GM18520 (cell line): ENCODE data around the gene NEK2.
"Not testable (repeated sequence)": the region's sequence is repeated elsewhere in the genome, so short reads cannot be mapped to it uniquely, and the experiment has no call there.

Experiments
- ATAC-seq: cut with Tn5 transposase; IDR thresholded peaks from one replicate; pipeline ENCODE4 v1.9.1; 2021; ENCODE audit not compliant: unreplicated experiment

The NEK2 gene

GRCh38 chr1:211652371-211652770 is 23.1 kb downstream of the NEK2 start:
- ATAC-seq, result no peak

- no peak for ATAC-seq
These were observed 24.5 kb downstream of the NEK2 start for GRCh38 chr1:211650904-211651303.

GRCh38 chr1:211648980-211649934 is 26.2 kb downstream of the NEK2 start:
- no peak for ATAC-seq

- no peak for ATAC-seq
These were observed 27.1 kb downstream of the NEK2 start for GRCh38 chr1:211648336-211648735.

- ATAC-seq, result no peak
These were observed 27.7 kb downstream of the NEK2 start for GRCh38 chr1:211647711-211648121.

GRCh38 chr1:211646566-211646965 is 28.9 kb downstream of the NEK2 start:
- no peak for ATAC-seq

- not testable (repeated sequence) for ATAC-seq
These were observed 29.8 kb downstream of the NEK2 start for GRCh38 chr1:211645601-211646000.

- no peak for ATAC-seq
These were observed 30.8 kb downstream of the NEK2 start for GRCh38 chr1:211644653-211645052.

GRCh38 chr1:211643324-211644212 is 31.9 kb downstream of the NEK2 start:
- no peak for ATAC-seq

GRCh38 chr1:211642870-211643269 is 32.6 kb downstream of the NEK2 start:
- ATAC-seq, result no peak

- ATAC-seq, result no peak
These were observed 33.5 kb downstream of the NEK2 start for GRCh38 chr1:211641942-211642341.

- ATAC-seq, result no peak
These were observed 34.2 kb downstream of the NEK2 start for GRCh38 chr1:211641044-211641800.

- ATAC-seq, result no peak
These were observed 35.2 kb downstream of the NEK2 start for GRCh38 chr1:211640301-211640630.

- no peak for ATAC-seq
These were observed 35.7 kb downstream of the NEK2 start for GRCh38 chr1:211639475-211640300.

- no peak for ATAC-seq
These were observed 36.7 kb downstream of the NEK2 start for GRCh38 chr1:211638689-211639101.

GRCh38 chr1:211638246-211638645 is 37.2 kb downstream of the NEK2 start:
- no peak for ATAC-seq

- no peak for ATAC-seq
These were observed 38.4 kb downstream of the NEK2 start for GRCh38 chr1:211637066-211637465.

GRCh38 chr1:211636575-211637029 is 38.8 kb downstream of the NEK2 start:
- ATAC-seq, result not testable (repeated sequence)

- ATAC-seq, result no peak
These were observed 39.7 kb downstream of the NEK2 start for GRCh38 chr1:211635597-211636205.

GRCh38 chr1:211634931-211635330 is 40.5 kb downstream of the NEK2 start:
- no peak for ATAC-seq
